Fibroblast of the aortic adventitia (primary cell): ENCODE results near the gene GARIN3. TPM values are rescaled to one million over a fixed set of nuclear protein-coding genes. Genes with fewer than 3 reads are reported as not detected.

ENCODE experiments used
- DNase-seq: peaks from one replicate; pipeline ENCODE4 v3.0.0-alpha.2; 2010; ENCODE audit warnings: low read depth
- H3K4me3 ChIP-seq: 2 replicates; pipeline ENCODE4 v1.5.1; 2011; ENCODE audit warnings: low read depth, mild to moderate bottlenecking, control low read depth, low read length, moderate library complexity
- total RNA-seq: library from RNA; depleted of rRNA; stranded (reverse); fragments of >200 nt; gene quantifications from 2 replicates; pipeline ENCODE4 v1.2.3, GENCODE V29; 2012; ENCODE audit warnings: low replicate concordance
- TF ChIP-seq, protein P1 (sequence below): IDR thresholded peaks from 2 replicates; pipeline ENCODE4 v1.5.1; 2011; ENCODE audit warnings: mild to moderate bottlenecking, low read length, control low read depth, inconsistent platforms; ENCODE audit not compliant: insufficient read depth

Gene GARIN3
- total RNA-seq, 1 donor = not detected

GRCh38 chr5:157120102-157120501, 46.0 kb downstream of the GARIN3 start:
- H3K4me3 ChIP-seq = no peak overlapping the region
- TF ChIP-seq, protein P1, sequence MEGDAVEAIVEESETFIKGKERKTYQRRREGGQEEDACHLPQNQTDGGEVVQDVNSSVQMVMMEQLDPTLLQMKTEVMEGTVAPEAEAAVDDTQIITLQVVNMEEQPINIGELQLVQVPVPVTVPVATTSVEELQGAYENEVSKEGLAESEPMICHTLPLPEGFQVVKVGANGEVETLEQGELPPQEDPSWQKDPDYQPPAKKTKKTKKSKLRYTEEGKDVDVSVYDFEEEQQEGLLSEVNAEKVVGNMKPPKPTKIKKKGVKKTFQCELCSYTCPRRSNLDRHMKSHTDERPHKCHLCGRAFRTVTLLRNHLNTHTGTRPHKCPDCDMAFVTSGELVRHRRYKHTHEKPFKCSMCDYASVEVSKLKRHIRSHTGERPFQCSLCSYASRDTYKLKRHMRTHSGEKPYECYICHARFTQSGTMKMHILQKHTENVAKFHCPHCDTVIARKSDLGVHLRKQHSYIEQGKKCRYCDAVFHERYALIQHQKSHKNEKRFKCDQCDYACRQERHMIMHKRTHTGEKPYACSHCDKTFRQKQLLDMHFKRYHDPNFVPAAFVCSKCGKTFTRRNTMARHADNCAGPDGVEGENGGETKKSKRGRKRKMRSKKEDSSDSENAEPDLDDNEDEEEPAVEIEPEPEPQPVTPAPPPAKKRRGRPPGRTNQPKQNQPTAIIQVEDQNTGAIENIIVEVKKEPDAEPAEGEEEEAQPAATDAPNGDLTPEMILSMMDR = no peak
- no peak for DNase-seq

DNA sequence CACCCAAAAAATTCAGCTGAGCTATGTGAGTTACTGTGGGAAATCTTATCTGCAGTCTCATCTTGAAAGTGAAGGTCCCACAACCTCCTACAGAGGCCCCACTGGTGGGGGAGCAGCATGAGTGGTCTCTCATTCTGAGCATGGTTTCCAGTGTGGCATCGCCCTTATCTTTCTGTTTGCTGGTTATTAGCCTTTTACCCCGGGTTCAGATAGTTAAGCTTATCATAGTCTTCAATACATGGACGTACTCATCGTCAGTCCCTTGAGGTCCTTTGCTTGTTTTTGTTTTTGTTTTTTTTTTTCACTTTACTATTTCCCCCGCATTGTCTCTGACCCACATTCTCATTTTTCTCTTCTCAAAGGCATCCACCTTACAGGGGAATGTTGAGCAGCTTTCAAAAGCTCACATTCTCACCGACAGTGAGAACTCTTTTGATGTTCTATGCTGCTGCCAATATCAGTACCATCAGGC, 49.5 kb downstream of the GARIN3 start:
- TF ChIP-seq, protein P1 = no peak
- no peak overlapping the region for H3K4me3 ChIP-seq
- DNase-seq = no peak

GRCh38 chr5:157115502-157115901, 50.6 kb downstream of the GARIN3 start:
- DNase-seq = no peak
- H3K4me3 ChIP-seq = no peak overlapping the region

GRCh38 chr5:157115012-157115411, 51.1 kb downstream of the GARIN3 start:
- H3K4me3 ChIP-seq = no peak overlapping the region
- no peak for DNase-seq
- TF ChIP-seq, protein P1 = no peak

More at GRCh38 chr5:157115502-157115901, 50.6 kb downstream of the GARIN3 start:
- TF ChIP-seq, protein P1 = no peak

GRCh38 chr5:157113002-157113401, 53.1 kb downstream of the GARIN3 start:
- no peak for DNase-seq
- no peak overlapping the region for H3K4me3 ChIP-seq
- TF ChIP-seq, protein P1 = no peak

Other genes starting within 250 kb of the GARIN3 start
- gene TIMD4, start 203.0 kb downstream of the GARIN3 start, total RNA-seq = not detected in 2 replicates
- not detected in 2 replicates for gene HAVCR1, start 107.1 kb downstream of the GARIN3 start, total RNA-seq
- 0.36 TPM in 1 of 2 replicates, not detected in the other for gene HAVCR2, start 57.2 kb downstream of the GARIN3 start, total RNA-seq
- gene MED7, start 23.4 kb downstream of the GARIN3 start, total RNA-seq = 11.1 and 15.4 TPM in 2 replicates
- gene ITK, start 14.6 kb upstream of the GARIN3 start, total RNA-seq = not detected in 2 replicates
- 3.7 and 12.4 TPM in 2 replicates for gene CYFIP2, start 99.9 kb upstream of the GARIN3 start, total RNA-seq